ENCODE results near the gene HPCAL1. TPM values are rescaled to one million over a fixed set of nuclear protein-coding genes. Genes with fewer than 3 reads are reported as not detected.

The HPCAL1 gene
- total RNA-seq, 1 experiment from 2014 or later: 60.9 TPM

GRCh38 chr2:10404324-10405143 lies 101.8 kb downstream of the HPCAL1 start:
- DNase-seq (ENCODE audit: low read depth): peak; percentile 60

GRCh38 chr2:10405448-10405847 lies 102.7 kb downstream of the HPCAL1 start:
- peak; percentile 97 for DNase-seq (ENCODE audit: low read depth)

GRCh38 chr2:10406016-10406415 lies 103.3 kb downstream of the HPCAL1 start:
- DNase-seq (ENCODE audit: low read depth): no peak

GRCh38 chr2:10406491-10407188 lies 103.9 kb downstream of the HPCAL1 start:
- DNase-seq (ENCODE audit: low read depth): no peak

GRCh38 chr2:10407432-10407831 lies 104.7 kb downstream of the HPCAL1 start:
- no peak for DNase-seq (ENCODE audit: low read depth)

GRCh38 chr2:10407841-10408648 lies 105.3 kb downstream of the HPCAL1 start:
- DNase-seq (ENCODE audit: low read depth): peak; percentile 96

GRCh38 chr2:10408649-10409579 lies 106.2 kb downstream of the HPCAL1 start:
- DNase-seq (ENCODE audit: low read depth): peak; percentile 91

- DNase-seq (ENCODE audit: low read depth): no peak
Observed at GRCh38 chr2:10410001-10410822, 107.5 kb downstream of the HPCAL1 start.

GRCh38 chr2:10410823-10411437 lies 108.2 kb downstream of the HPCAL1 start:
- no peak for DNase-seq (ENCODE audit: low read depth)

- DNase-seq (ENCODE audit: low read depth): no peak
Observed at GRCh38 chr2:10411557-10411956, 108.9 kb downstream of the HPCAL1 start.

- DNase-seq (ENCODE audit: low read depth): peak; percentile 68
Observed at GRCh38 chr2:10412380-10412779, 109.7 kb downstream of the HPCAL1 start.

GRCh38 chr2:10413503-10413902 lies 110.8 kb downstream of the HPCAL1 start:
- no peak for DNase-seq (ENCODE audit: low read depth)

- peak; percentile 74 for DNase-seq (ENCODE audit: low read depth)
Observed at GRCh38 chr2:10413991-10414451, 111.3 kb downstream of the HPCAL1 start.

- DNase-seq (ENCODE audit: low read depth): peak; percentile 51
Observed at GRCh38 chr2:10414591-10414990, 111.9 kb downstream of the HPCAL1 start.

- no peak for DNase-seq (ENCODE audit: low read depth)
Observed at GRCh38 chr2:10415048-10415447, 112.3 kb downstream of the HPCAL1 start.

- no peak for DNase-seq (ENCODE audit: low read depth)
Observed at GRCh38 chr2:10415640-10416039, 112.9 kb downstream of the HPCAL1 start.

GRCh38 chr2:10417551-10418335 lies 115.0 kb downstream of the HPCAL1 start:
- DNase-seq (ENCODE audit: low read depth): no peak

GRCh38 chr2:10419553-10420257 lies 117.0 kb downstream of the HPCAL1 start:
- DNase-seq (ENCODE audit: low read depth): no peak
